IMR-90 (cell line): ENCODE results near the gene TTC21B.

Experiments
- MXI1 ChIP-seq: IDR thresholded peaks from 2 replicates; pipeline ENCODE4 v1.6.1; 2012; ENCODE audit warnings: low read depth, mild to moderate bottlenecking, low read length, moderate library complexity, borderline replicate concordance
- POLR2A ChIP-seq: IDR thresholded peaks from 2 replicates; pipeline ENCODE4 v1.6.1; 2012; ENCODE audit warnings: mild to moderate bottlenecking, low read depth, low read length
- RFX5 ChIP-seq: IDR thresholded peaks from 2 replicates; pipeline ENCODE4 v1.8.0; 2012; ENCODE audit warnings: low read depth, mild to moderate bottlenecking, low read length, moderate library complexity
- TF ChIP-seq, protein P1 (sequence below): conservative IDR thresholded peaks from 2 replicates; pipeline ENCODE4 v1.5.1; 2012; ENCODE audit warnings: mild to moderate bottlenecking, low read depth, low read length, improper control_type of control experiment

- TF ChIP-seq, protein P1, sequence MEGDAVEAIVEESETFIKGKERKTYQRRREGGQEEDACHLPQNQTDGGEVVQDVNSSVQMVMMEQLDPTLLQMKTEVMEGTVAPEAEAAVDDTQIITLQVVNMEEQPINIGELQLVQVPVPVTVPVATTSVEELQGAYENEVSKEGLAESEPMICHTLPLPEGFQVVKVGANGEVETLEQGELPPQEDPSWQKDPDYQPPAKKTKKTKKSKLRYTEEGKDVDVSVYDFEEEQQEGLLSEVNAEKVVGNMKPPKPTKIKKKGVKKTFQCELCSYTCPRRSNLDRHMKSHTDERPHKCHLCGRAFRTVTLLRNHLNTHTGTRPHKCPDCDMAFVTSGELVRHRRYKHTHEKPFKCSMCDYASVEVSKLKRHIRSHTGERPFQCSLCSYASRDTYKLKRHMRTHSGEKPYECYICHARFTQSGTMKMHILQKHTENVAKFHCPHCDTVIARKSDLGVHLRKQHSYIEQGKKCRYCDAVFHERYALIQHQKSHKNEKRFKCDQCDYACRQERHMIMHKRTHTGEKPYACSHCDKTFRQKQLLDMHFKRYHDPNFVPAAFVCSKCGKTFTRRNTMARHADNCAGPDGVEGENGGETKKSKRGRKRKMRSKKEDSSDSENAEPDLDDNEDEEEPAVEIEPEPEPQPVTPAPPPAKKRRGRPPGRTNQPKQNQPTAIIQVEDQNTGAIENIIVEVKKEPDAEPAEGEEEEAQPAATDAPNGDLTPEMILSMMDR = no peak
- TF ChIP-seq POLR2A = no peak
- no peak for TF ChIP-seq RFX5
- no peak for TF ChIP-seq MXI1
Observed at GRCh38 chr2:165895974-165896373, 57.6 kb downstream of the TTC21B start.
